Endothelial cell (in vitro differentiated cells): ENCODE data around the gene NXPH1. TPM values are rescaled to one million over a fixed set of nuclear protein-coding genes. Genes with fewer than 3 reads are reported as not detected.

Experiments used
- DNase-seq: peaks from one replicate; pipeline ENCODE4 v3.0.0; 2021; ENCODE audit warnings: low spot score
- H3K27ac Mint-ChIP-seq: one replicate; pipeline ENCODE4 v1.8.0; 2021; ENCODE audit warnings: mixed read lengths, inconsistent platforms; ENCODE audit not compliant: unreplicated experiment
- H3K27me3 Mint-ChIP-seq: one replicate; pipeline ENCODE4 v1.8.0; 2021; ENCODE audit warnings: mild to moderate bottlenecking, moderate library complexity, mixed read lengths, inconsistent platforms; ENCODE audit not compliant: unreplicated experiment
- H3K36me3 Mint-ChIP-seq: one replicate; pipeline ENCODE4 v1.8.0; 2021; ENCODE audit warnings: mild to moderate bottlenecking, low read depth, mixed read lengths, inconsistent platforms; ENCODE audit not compliant: unreplicated experiment
- H3K4me1 Mint-ChIP-seq: one replicate; pipeline ENCODE4 v1.8.0; 2021; ENCODE audit warnings: mild to moderate bottlenecking, mixed read lengths, inconsistent platforms; ENCODE audit not compliant: unreplicated experiment
- H3K4me3 Mint-ChIP-seq: one replicate; pipeline ENCODE4 v1.8.0; 2021; ENCODE audit warnings: mild to moderate bottlenecking, mixed read lengths, inconsistent platforms; ENCODE audit not compliant: unreplicated experiment
- H3K9me3 Mint-ChIP-seq: one replicate; pipeline ENCODE4 v1.8.0; 2021; ENCODE audit warnings: mixed read lengths, inconsistent platforms; ENCODE audit not compliant: unreplicated experiment
- total RNA-seq: library from RNA; stranded (reverse); fragmentation: NEBNext Ultra II Directional; extraction: Animal tissue kit (Norgen Biotek cat#: 25700); gene quantifications from one replicate; pipeline ENCODE4 v1.2.1, GENCODE V29; 2021; ENCODE audit not compliant: unreplicated experiment
- TF ChIP-seq, protein P1 (sequence below): fragments of 200-600 bp; sonication (generic); IDR thresholded peaks from one replicate; pipeline ENCODE4 v1.5.0; 2021; ENCODE audit warnings: antibody characterized with exemption; ENCODE audit not compliant: unreplicated experiment

NXPH1 gene
- total RNA-seq, 1 donor from 2014 or later, result not detected

DNA sequence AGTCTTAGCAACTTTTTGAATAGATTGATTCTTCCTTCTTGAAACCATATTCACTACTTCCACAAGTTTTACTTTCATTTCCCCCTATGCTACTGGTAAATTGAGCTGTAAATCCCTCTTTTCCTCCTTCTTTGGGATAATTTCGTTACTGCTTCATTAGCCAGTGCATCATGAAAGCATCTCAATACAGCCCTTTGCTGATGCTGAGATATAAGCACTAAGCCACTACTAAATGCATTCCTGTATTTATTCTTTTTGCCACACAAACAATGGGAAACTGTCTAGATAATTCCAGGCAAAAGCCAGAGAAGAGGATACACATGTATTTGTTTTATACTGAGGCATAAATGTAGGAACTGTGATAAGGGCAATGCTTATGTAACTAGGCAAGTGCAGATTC, 313.9 kb downstream of the NXPH1 start:
- no peaks in the 10 kb centered on the region for H3K36me3 Mint-ChIP-seq
- no peaks in the 10 kb centered on the region for H3K9me3 Mint-ChIP-seq
- DNase-seq, result no peak
- peaks cover 1% of the 10 kb centered on the region for H3K27me3 Mint-ChIP-seq
- H3K4me3 Mint-ChIP-seq, result no peak overlapping the region
- TF ChIP-seq, protein P1, sequence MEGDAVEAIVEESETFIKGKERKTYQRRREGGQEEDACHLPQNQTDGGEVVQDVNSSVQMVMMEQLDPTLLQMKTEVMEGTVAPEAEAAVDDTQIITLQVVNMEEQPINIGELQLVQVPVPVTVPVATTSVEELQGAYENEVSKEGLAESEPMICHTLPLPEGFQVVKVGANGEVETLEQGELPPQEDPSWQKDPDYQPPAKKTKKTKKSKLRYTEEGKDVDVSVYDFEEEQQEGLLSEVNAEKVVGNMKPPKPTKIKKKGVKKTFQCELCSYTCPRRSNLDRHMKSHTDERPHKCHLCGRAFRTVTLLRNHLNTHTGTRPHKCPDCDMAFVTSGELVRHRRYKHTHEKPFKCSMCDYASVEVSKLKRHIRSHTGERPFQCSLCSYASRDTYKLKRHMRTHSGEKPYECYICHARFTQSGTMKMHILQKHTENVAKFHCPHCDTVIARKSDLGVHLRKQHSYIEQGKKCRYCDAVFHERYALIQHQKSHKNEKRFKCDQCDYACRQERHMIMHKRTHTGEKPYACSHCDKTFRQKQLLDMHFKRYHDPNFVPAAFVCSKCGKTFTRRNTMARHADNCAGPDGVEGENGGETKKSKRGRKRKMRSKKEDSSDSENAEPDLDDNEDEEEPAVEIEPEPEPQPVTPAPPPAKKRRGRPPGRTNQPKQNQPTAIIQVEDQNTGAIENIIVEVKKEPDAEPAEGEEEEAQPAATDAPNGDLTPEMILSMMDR, result no peak
- no peak overlapping the region for H3K27ac Mint-ChIP-seq
- peaks cover 5% of the 10 kb centered on the region for H3K4me1 Mint-ChIP-seq

DNA sequence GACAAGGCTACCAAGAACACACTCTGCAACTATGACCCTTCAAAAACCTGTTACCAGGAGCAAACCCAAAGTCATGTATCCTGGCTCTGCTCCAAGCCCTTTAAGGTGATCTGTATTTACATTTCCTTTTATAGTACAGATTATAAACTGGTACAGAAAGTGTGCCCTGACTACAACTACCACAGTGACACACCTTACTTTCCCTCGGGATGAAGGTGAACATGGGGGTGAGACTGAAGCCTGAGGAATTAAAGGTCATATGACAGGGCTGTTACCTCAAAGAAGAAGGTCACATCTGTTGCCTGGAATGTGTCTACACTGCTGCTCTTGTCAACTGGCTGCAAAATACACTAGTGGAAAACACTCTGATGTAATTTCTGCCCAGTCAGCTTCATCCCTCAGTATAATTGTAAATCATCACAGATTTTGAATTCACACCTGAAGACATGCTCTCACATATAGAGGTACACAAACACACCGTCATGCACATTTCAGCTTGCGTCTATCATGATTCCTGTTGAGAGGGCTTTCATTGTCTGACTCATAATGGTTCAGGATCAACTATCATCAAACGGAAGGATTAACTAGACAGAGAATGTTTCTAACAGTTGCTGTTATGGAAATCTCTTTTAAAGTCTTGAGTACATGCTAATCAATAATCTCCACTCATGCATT, 318.3 kb downstream of the NXPH1 start:
- H3K36me3 Mint-ChIP-seq, result no peaks in the 10 kb centered on the region
- H3K4me1 Mint-ChIP-seq, result peaks cover 5% of the 10 kb centered on the region

DNA sequence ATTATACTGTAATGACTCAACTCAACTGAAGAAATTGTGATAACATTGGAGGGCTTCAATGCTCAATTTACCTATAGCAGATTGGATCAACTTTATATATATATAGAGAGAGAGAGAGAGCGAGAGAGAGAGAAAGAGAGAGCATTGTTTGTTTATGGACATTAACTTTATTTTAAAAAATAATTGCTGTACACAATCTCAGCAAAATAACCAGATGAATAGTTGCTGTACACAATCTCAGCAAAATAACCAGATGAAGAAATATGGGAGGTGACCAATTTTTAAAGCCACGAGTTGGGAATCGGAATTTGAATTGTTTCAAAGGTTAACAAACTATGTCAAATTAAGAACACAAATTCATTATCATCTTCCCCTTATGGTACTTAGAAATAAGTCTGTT, 319.9 kb downstream of the NXPH1 start:
- no peak overlapping the region for H3K4me3 Mint-ChIP-seq
- DNase-seq, result no peak
- peaks cover under 1% of the 10 kb centered on the region for H3K4me1 Mint-ChIP-seq
- no peaks in the 10 kb centered on the region for H3K9me3 Mint-ChIP-seq
- H3K27ac Mint-ChIP-seq, result no peak overlapping the region
- TF ChIP-seq, protein P1, result no peak
- H3K27me3 Mint-ChIP-seq, result no peaks in the 10 kb centered on the region
- no peaks in the 10 kb centered on the region for H3K36me3 Mint-ChIP-seq

More for the DNA sequence above, 318.3 kb downstream of the NXPH1 start:
- Mint-ChIP-seq H3K27ac (no peak overlapping the region), H3K27me3 (peaks cover 1% of the 10 kb centered on the region), H3K9me3 (no peaks in the 10 kb centered on the region), H3K4me3 (no peak overlapping the region)
- no peak for DNase-seq
- TF ChIP-seq, protein P1, result no peak

- Mint-ChIP-seq H3K4me1 (no peaks in the 10 kb centered on the region), H3K36me3 (no peaks in the 10 kb centered on the region), H3K27me3 (no peaks in the 10 kb centered on the region), H3K4me3 (no peak overlapping the region), H3K9me3 (no peaks in the 10 kb centered on the region), H3K27ac (no peak overlapping the region)
- TF ChIP-seq, protein P1, result no peak
- no peak for DNase-seq
Observed at GRCh38 chr7:8761731-8762130, 328.3 kb downstream of the NXPH1 start.

DNA sequence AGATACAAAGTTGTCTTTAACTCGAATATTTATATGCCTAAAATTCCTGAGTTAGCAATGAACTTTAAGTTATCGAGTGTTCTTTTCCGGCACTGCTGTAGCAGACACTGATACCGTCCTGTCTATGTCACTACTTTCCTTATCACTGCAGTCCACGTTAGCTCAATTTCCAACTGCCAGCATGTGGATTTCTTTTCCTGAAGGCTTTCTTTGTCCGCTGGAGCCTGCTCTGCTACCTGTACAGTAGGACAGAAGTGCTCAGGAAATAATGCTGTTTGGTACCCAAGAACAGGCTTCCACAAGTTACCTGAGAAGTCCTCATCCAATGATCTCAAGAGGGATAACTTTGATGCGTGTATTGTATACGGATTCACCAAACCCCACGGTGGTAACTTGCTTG, 329.4 kb downstream of the NXPH1 start:
- Mint-ChIP-seq H3K36me3 (no peaks in the 10 kb centered on the region), H3K4me3 (no peak overlapping the region), H3K9me3 (no peaks in the 10 kb centered on the region), H3K27ac (no peak overlapping the region), H3K27me3 (no peaks in the 10 kb centered on the region), H3K4me1 (no peaks in the 10 kb centered on the region)
- TF ChIP-seq, protein P1, result no peak
- DNase-seq, result no peak
